Parathyroid adenoma (tissue), 2 donors: Measurements from ENCODE around the gene LTB.
"Not testable (repeated sequence)": the region's sequence is repeated elsewhere in the genome, so short reads cannot be mapped to it uniquely, and the experiment has no call there.

ENCODE experiments used
- H2AFZ ChIP-seq: fragments of 300-600 bp; sonication (generic); one replicate; pipeline ENCODE4 v1.7.0; 2017; ENCODE audit warnings: antibody characterized with exemption, mild to moderate bottlenecking
- H3K27ac ChIP-seq: fragments of 300-600 bp; sonication (generic); one replicate; pipeline ENCODE4 v1.7.0; 2017
- H3K27me3 ChIP-seq: fragments of 300-600 bp; sonication (generic); one replicate; pipeline ENCODE4 v1.7.0; 2017; ENCODE audit warnings: low read length; ENCODE audit not compliant: control insufficient read depth, insufficient read depth
- H3K36me3 ChIP-seq: fragments of 300-600 bp; sonication (generic); one replicate; pipeline ENCODE4 v1.7.0; 2017; ENCODE audit warnings: low read length; ENCODE audit not compliant: control insufficient read depth, insufficient read depth
- H3K4me1 ChIP-seq: fragments of 300-600 bp; sonication (generic); one replicate; pipeline ENCODE4 v1.7.0; 2017; ENCODE audit warnings: control low read depth
- H3K4me2 ChIP-seq: fragments of 300-600 bp; sonication (generic); one replicate; pipeline ENCODE4 v1.7.0; 2017; ENCODE audit warnings: low read length
- H3K4me3 ChIP-seq: fragments of 300-600 bp; sonication (generic); one replicate; pipeline ENCODE4 v1.7.0; 2017; ENCODE audit warnings: low read depth, low read length
- H3K79me2 ChIP-seq: fragments of 300-600 bp; sonication (generic); one replicate; pipeline ENCODE4 v1.7.0; 2017; ENCODE audit warnings: control low read depth
- H3K9ac ChIP-seq: fragments of 300-600 bp; sonication (generic); one replicate; pipeline ENCODE4 v1.7.0; 2017; ENCODE audit warnings: mild to moderate bottlenecking
- H3K9me3 ChIP-seq: fragments of 300-600 bp; sonication (generic); one replicate; pipeline ENCODE4 v1.7.0; 2017; ENCODE audit warnings: low read length; ENCODE audit not compliant: control insufficient read depth
- TF ChIP-seq, protein P1 (sequence below): fragments of 300-600 bp; sonication (generic); IDR thresholded peaks from one replicate; pipeline ENCODE4 v1.7.0; 2017; ENCODE audit warnings: antibody characterized with exemption, mild to moderate bottlenecking
- donor health status: primary hyperparathyroidism.

LTB gene

DNA sequence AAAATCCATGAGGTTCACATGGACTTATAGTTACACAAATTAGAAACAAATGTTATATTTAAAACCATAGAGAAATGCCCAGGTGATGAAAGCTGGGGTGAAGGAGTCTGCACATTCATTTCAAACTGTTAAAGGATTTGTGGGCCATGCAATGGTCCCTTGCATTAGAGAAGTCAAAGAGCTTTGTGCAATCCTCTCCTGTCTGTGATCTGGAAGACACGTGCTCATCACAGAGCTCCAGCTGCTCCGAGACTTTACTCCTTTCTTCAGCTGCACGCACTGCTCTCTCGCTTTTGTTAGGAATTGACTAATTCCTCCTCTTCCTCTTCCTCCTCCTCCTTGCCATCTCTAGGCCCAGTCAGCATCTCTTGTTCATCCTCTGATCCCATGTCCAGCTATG, 28.7 kb upstream of the LTB start:
- Histone ChIP-seq H3K27ac (no peak overlapping the region), H2AFZ (no peak overlapping the region), H3K4me1 (peaks cover 21% of the 10 kb centered on the region)

DNA sequence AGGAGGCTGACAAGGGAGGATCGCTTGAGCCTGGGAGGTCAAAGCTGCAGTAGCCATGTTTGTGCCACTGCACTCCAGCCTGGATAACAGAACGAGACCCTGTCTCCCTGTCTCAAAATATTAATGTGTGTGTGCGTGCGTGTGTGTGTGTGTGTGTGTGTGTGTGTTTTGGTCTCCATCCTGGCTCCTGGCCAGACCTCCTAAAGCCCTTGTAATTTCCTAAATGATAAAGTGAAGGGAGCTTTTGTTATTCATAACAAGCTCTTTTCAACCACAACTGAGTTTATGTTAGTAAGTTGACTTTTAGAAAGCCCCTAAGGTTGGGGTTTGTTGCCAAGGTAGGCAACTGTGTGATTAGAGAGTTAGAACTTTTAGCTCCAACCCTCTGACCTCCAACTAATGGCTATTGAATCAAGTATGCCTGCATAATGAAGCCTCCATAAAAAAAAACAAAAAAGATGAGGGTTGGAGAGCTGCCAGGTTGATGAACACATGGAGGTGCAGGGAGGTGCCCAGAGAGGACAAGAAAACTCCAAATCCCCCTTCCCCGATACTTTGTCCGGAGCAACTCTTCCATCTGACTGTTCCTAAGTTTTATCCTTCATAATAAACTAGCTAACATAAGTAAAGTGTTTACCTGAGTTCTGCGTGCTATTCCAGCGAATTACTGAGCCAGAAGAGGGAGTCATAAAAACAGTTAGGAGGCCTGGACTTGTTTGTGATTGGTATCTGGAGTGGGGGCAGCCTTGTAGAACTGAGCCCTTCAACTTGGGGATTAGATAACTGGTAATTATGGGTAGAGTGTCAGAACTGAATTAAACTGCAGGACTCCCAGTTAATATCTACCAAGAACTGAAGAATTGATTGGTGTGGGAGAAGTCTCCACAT, 27.5 kb upstream of the LTB start:
- no peaks in the 10 kb centered on the region for H3K79me2 ChIP-seq
- H3K27ac ChIP-seq, result peak overlapping the region; percentile 39
- no peaks in the 10 kb centered on the region for H3K9me3 ChIP-seq
- H3K4me3 ChIP-seq, result no peak overlapping the region
- no peaks in the 10 kb centered on the region for H3K36me3 ChIP-seq
- no peaks in the 10 kb centered on the region for H3K27me3 ChIP-seq
- no peak overlapping the region for H3K9ac ChIP-seq
- TF ChIP-seq, protein P1, sequence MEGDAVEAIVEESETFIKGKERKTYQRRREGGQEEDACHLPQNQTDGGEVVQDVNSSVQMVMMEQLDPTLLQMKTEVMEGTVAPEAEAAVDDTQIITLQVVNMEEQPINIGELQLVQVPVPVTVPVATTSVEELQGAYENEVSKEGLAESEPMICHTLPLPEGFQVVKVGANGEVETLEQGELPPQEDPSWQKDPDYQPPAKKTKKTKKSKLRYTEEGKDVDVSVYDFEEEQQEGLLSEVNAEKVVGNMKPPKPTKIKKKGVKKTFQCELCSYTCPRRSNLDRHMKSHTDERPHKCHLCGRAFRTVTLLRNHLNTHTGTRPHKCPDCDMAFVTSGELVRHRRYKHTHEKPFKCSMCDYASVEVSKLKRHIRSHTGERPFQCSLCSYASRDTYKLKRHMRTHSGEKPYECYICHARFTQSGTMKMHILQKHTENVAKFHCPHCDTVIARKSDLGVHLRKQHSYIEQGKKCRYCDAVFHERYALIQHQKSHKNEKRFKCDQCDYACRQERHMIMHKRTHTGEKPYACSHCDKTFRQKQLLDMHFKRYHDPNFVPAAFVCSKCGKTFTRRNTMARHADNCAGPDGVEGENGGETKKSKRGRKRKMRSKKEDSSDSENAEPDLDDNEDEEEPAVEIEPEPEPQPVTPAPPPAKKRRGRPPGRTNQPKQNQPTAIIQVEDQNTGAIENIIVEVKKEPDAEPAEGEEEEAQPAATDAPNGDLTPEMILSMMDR, result no peak
- peaks cover 17% of the 10 kb centered on the region for H3K4me1 ChIP-seq
- H2AFZ ChIP-seq, result peak overlapping the region; percentile 85
- H3K4me2 ChIP-seq, result peak overlapping the region; percentile 22

More for the DNA sequence above, 28.7 kb upstream of the LTB start:
- H3K4me3 ChIP-seq, result no peak overlapping the region
- H3K4me2 ChIP-seq, result no peak overlapping the region
- H3K9me3 ChIP-seq, result no peaks in the 10 kb centered on the region
- no peaks in the 10 kb centered on the region for H3K36me3 ChIP-seq
- no peaks in the 10 kb centered on the region for H3K79me2 ChIP-seq
- TF ChIP-seq, protein P1, result no peak
- no peaks in the 10 kb centered on the region for H3K27me3 ChIP-seq
- no peak overlapping the region for H3K9ac ChIP-seq

DNA sequence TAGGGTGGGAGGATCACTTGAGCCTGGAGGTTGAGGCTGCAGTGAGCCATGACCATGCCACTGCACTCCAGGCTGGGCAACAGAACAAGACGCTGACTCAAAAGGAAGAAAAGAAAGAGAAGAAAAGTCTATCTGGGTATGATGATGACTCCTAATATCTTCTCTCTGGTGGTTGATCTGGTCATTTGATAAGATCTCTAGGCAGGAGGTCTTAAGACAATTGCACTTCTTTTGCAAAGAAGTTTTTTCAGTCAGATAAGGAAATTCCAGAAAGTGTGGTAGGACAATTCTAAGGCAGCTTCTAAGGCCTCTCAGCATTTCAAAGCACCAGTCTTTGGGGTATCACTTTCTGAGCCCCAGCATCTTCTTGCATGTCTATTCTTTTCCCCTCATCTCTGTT, 25.1 kb upstream of the LTB start:
- Histone ChIP-seq H3K4me2 (no peak overlapping the region), H3K4me1 (peaks cover 8% of the 10 kb centered on the region), H2AFZ (no peak overlapping the region), H3K9me3 (no peaks in the 10 kb centered on the region), H3K27me3 (no peaks in the 10 kb centered on the region), H3K79me2 (no peaks in the 10 kb centered on the region), H3K27ac (no peak overlapping the region), H3K4me3 (no peak overlapping the region), H3K9ac (no peak overlapping the region), H3K36me3 (no peaks in the 10 kb centered on the region)
- TF ChIP-seq, protein P1, result no peak

DNA sequence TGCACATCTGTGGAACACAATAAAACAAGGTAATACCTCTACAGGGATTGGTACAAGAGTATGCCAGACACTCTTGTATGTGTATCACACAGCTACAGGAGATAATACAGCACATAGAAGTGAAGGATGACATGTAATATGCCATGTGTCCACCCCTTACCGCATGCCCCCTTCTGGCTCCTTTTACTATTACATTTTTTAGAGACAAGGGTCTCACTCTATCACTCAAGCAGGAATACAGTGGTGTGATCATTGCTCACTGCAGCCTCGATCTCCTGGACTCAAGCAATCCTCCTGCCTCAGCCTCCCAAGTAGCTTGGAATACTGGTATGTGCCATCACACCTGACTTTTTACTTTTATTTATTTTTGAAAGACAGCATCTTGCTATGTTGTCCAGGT, 14.8 kb upstream of the LTB start:
- Histone ChIP-seq H3K4me2 (no peak overlapping the region), H3K9ac (no peak overlapping the region), H3K4me1 (no peaks in the 10 kb centered on the region), H2AFZ (no peak overlapping the region), H3K4me3 (no peak overlapping the region), H3K36me3 (no peaks in the 10 kb centered on the region), H3K79me2 (no peaks in the 10 kb centered on the region), H3K27ac (no peak overlapping the region), H3K27me3 (no peaks in the 10 kb centered on the region), H3K9me3 (no peaks in the 10 kb centered on the region)
- TF ChIP-seq, protein P1, result peak; percentile 20

DNA sequence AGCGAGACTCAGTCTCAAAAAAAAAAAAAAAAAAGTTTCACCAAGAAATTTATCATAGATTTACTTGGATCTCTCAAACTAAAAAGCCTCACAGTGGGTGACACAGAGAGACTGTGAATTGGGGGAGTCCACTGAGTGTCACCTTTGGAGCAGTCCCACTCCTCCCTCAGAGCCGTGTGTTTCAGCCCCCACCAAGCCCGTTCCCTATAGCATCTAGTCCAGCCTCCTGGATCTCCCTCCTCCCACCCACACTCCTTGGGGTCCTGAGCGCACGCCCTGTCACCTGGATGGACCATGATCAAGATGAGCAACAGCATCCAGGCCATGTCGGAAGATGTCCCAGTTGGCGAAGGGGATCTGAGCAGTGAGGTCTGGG, 10.2 kb upstream of the LTB start:
- Histone ChIP-seq H3K36me3 (no peaks in the 10 kb centered on the region), H3K4me3 (no peak overlapping the region), H2AFZ (no peak overlapping the region), H3K4me2 (no peak overlapping the region), H3K27ac (no peak overlapping the region), H3K79me2 (no peaks in the 10 kb centered on the region), H3K9ac (no peak overlapping the region), H3K9me3 (no peaks in the 10 kb centered on the region), H3K4me1 (no peaks in the 10 kb centered on the region), H3K27me3 (no peaks in the 10 kb centered on the region)
- TF ChIP-seq, protein P1, result no peak

DNA sequence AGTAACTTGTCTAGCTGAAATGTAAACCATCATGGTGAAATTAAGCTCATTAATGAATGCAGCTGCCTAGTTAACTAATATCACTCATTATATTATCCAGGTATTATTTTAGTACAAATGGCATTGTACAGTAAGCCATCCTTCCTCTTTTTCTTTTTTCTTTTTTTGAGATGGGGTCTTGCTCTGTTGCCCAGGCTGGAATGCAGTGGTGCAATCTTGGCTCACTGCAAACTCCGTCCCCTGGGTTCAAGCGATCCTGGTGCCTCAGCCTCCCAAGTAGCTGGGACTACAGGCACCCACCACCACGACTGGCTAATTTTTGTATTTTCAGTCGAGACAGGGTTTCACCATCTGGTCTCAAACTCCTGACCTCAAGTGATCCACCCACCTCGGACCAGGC, 8.5 kb upstream of the LTB start:
- not testable (repeated sequence) for H2AFZ ChIP-seq, H3K4me1 ChIP-seq, H3K36me3 ChIP-seq, H3K27ac ChIP-seq, H3K4me3 ChIP-seq, H3K9me3 ChIP-seq, H3K27me3 ChIP-seq, H3K9ac ChIP-seq, H3K79me2 ChIP-seq, H3K4me2 ChIP-seq
